CD4-positive, alpha-beta T cell treated with Interleukin-6 at 100 ng/mL for 8 hours (primary cell): ENCODE data around the gene MTMR3.

Experiments
- DNase-seq: peaks from one replicate; pipeline ENCODE4 v3.0.0-alpha.2; 2020; ENCODE audit warnings: mixed read lengths, low spot score

Gene MTMR3

DNA sequence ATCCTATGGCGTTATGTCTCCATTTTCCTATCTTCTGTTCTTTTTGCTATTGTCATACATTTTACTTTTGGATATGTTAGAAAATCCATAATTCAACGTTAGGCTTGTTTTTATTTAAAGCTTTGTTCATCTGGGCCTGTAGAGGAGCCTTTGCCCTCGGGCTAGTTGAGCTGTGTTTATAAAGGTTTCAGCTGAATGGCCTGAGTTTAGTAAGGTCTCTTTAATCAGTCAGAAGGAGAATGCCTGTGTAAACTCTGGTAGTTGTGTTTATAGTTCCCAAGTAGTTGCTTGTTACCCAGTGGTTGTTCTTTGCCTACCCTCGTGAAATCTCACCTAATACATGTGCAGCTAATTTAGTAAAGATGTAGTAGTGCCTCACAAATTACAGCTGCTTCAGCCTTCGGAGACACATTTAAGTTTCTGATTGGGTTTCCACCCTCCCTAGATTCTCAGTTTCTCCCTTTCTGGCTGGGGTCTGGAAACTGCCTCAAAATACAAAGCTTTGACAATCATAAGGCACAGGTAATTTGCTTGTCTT is 33.1 kb downstream of the MTMR3 start:
- DNase-seq, result no peak

DNA sequence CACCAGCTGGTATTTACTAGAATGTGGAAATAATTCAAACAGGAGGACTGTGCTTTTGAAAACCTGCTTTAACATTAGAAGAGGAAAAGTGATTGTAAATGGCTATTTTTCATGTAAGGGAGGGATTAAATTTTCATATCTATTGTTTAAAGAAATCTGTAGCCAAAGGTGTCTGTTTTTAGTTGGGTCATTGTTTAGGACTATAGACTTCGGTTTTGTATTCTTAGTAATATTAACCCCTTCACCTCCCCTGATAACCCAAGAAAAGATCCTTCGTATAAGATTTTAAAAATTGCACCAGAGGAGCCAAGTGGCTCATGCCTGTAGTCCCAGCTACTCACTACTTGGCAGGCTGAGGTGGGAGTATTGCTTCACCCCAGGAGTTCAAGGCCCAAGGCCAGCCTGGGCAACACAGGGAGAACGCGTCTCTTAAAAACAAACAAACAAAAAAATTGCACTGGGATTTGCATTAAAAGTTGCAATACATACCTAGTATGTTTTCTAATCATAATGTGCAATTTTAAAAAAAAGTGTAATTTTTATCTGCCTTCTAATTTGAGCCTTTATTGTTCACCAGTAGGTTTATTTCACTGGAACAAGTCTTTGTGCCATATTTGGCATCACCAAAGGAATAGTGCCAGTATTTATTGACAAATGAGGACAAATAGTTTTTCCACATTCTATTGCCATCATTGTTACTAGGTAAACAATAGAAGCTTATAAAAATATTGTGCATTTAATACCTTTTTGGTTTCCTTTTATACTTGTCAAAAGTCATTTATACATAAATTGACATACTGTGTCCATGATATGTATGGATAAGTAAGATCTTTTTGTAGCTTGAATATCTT is 34.3 kb downstream of the MTMR3 start:
- no peak for DNase-seq

DNA sequence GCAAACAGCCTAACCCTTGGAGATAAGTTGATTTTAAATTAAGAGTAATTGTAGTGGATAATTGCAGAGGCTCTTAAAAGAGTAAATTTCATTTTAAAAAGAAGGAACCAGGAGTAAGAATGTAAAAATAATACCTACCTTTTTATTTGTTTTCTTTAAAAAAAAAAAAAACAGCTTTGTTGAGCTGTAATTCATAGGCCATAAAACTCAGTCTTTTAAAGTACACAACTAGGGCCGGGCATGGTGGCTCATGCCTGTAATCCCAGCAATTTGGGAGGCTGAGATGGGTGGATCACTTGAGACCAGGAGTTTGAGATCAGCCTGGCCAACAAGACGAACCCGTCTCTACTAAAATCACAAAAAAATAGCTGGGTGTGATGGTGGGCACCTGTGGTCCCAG is 42.4 kb downstream of the MTMR3 start:
- DNase-seq, result no peak

DNA sequence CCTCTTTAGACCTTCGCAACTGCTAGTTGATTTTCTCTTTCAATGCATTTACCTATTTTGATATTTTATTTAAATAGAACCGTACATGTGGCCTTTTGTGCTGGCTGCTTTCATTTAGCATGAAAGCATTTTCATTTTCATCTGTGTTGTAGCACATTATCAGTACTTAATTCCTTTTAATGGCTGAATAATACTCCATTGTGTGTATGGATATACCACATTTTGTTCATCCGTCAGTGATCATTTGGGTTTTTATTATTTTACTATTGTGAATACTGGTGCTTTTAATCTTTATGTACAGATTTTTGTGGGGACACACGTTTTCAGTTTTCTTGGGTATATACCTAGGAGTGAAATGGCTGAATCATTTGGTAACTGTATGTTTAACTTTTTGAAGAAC is 43.1 kb downstream of the MTMR3 start:
- DNase-seq, result no peak

DNA sequence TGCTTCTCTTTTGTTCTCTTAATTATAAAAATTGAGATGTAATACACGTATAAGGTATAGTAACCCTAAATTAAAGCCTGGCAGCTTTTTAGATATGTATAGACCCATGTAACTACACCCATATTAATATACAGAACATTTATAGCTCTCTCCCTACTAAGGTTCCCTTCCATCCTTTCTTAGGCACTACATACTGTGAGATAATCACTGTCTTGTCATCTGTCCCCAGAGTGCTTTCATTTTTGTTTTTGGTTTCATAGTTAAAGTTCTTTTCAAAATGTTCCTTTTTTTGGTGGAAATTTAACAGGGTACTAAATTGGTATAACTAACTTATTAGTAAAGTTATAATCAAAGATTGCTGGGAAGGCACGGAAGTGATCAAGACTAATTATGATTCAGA is 49.2 kb downstream of the MTMR3 start:
- no peak for DNase-seq

DNA sequence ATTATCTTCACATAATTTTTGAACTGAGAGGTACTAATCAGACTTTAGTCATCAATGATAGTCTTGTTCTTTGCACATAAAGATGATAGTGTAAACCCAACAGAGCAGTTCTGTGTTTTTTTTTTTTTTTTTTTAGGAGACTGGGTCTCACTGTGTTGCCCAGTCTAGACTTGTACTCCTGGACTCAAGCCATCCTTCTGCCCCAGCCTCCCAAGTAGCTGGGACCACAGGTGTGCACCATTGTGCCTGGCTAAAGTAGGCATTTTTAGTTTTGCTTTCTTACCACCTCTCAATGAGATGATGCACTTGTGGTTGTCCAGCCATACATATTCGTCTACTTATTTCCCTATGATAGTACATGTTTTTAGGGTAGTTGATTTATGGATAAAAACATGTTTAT is 50.6 kb downstream of the MTMR3 start:
- DNase-seq, result no peak

DNA sequence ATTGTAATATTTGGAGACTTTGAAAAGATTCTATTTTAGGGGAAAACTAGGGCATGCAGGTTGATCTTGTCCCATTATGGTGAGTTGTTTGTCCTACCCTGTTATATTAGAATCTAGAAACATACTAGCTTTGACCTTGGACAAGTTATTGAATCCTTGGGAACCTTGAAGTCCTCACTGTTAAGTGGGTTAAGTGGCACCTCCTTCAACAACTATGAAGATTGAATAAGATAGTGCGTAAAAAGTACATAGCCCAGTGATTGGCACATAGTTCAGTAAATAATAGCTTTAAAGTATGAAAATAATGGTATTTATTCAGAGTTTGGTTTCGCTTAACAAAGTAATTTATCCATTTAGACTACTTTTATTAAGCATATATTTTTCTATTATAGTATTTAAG is 51.6 kb downstream of the MTMR3 start:
- no peak for DNase-seq

DNA sequence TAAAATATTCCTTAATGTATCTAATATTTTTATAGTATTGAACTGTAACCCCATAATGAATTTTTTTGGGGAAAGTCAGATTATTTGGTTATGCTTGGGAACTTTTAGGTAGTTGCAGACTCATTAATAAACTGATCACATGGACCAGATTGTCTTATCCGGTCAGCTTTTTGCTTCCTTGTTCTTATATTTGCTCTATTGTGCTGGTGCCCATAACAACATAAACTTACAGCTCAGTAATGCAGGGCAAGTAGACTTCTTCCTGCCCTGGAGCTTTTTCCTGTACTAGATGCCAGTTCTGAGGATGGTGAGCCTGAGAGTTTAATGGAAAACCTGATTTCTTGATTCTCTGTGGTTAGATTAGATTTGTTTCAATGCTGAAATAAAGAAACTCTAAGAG is 53.2 kb downstream of the MTMR3 start:
- no peak for DNase-seq

DNA sequence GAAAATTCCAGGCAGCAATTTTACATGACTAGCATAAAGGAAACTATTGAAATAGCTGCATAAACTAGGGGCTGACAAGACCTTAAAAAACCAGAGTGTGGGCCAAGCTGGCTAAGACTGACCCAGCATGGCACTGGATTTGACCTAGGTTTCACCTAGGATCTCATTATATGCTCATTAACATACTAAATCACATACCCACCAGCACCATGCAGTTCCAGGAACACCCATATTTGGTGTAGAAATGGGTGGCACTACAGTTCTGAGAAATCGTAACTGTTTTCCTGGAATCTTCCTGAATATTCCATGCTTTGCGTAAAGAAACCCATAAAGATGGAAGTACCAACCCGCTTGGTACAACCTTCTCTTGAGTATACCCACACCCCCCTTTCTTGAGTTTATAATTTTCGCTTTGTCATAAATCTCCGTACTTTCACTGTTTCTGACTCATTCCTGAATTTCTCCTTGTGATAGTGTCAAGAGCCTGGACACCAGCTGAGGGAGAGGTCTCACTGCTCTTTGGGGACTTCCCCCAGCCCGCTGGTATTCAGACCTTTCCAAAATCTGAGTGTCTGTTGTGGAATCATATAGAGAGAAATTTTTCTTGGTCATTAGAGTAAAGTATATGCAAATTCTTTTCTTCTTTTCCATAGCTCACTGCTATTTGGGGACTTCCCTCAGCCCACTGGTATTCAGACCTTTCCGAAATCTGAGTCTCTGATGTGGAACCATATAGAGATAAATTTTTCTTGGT is 55.1 kb downstream of the MTMR3 start:
- no peak for DNase-seq

DNA sequence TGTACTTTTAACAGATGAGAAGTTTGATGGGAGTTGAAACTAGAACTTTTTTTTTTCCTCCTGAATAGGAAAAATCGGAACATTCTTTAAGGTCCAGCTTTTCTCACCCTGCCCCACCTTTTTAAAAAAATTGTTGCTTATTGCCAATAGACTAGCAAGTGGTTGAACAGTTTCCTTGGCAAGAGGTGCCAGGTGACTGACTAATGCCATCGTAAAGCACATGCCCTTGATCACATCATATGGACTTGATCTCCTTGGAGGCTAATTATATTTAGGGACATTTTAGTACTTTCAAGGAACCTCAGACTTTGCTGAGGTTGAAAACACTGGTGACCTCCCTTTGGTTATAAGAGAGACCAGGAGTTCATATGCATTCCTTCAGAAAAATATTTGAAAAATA is 57.6 kb downstream of the MTMR3 start:
- no peak for DNase-seq

DNA sequence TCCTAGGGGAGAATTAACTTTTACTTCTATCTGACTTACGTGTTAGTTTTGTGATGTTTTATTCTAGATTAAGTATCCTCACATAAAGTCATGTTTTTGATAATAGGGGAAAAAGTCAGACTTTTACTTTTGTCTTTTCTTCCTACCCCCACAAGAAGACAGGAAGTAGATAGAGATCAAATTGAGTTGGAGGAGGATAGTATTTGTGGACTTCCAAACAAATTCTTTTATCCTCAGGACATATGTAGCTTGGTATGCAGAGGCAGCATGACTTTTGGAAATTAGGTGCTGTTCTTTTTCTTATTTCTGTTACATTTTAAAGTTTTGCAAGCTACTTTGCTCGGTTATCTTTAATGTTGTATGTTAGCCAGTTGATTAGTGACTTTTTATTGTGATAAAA is 61.4 kb downstream of the MTMR3 start:
- no peak for DNase-seq

DNA sequence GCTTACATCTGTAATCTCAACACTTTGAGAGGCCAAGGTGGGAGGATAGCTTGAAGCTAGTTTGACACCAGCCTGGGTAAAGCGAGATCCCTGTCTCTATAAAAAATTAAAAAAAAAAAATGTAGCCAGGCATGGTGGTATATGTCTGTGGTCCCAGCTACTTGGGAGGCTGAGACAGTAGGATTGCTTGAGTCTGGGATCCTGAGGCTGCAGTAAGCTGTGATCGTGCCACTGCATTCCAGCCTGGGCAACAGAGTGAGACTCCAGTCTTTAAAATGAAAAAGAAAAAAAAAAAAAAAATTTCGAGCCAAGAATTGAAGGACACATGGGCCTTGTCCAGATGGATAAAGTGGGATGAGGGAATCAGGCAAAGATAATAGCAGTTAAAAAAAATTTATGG is 62.5 kb downstream of the MTMR3 start:
- no peak for DNase-seq

DNA sequence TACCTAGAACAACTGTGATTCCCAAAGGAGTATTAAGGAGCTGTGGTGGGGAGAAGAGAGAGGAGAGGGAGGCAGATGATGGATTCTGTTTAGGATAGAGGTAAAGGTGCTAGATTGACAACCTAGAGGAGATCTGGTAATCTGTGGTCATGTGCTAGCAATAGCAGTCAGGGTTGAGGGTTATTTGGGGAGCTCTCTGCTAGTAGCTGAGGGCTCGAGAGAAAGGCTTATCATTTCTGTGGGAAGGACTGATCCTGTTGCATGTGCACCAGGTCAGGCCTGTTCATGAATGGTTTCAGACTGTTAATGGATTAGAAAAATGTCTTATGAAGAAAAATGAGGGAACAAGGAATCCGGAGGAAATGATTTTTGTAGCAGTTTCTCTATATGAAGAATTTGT is 63.2 kb downstream of the MTMR3 start:
- no peak for DNase-seq

DNA sequence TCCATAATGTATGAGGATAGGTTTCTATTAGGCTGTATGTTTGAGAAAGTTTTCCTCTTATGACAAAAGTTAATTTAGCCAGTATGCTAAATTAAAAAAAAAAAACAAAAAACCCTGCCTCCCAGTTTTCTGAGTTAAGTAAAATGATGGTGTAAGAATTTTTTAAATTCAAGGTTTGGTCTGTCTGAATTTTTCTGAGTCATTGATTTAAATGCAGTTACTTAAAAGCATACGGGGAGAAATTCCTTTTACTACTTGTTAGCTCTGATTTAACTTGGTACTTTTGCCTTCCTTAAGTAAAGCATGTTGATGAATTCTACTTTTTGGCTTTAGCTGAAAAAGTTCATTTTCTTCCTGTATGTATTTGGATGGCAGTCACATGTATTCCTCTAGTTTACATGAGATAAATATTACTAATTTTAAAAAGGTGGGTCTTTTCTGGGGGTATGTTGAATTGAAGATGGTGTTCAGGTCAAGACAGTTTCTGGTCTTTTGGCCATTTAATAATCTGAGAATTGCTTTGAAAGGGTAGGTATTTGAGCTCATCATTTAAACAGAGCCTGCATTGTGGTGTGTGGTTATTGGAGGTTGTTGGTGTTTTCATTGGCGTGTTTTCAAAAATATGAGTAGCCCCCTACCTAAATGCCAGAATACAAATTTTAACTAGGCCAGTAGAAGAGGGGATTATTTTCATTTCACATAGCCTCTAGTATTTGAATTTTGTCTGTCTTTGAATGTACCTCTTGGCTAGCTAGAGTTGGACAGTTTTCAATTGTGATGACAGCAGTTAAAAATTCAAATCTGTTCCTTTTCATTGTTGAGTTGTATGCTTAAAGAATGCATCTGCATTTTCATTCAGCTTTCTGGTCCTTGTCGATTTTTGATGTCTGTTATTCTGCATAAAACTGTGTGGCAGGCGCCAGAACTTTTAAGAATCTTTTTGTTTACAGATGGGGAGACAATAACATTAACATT is 64.7 kb downstream of the MTMR3 start:
- DNase-seq, result no peak

DNA sequence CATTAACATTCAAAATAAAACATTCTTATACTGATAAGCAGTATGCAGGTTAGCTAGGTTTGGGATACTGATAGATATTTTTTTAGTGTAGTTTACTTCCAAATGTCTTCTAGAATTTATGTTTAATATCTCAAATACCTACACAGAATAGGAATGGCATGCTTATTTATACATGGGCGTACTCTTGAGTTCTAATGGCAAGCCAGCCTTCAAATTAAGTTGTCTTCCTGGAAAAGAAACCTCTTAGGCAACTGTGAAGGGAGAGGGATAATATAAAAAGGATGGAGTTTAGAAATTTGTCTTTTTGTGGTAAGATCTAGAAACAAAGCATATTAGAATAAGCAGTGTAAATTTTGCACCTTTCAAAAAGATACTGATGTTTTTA is 65.4 kb downstream of the MTMR3 start:
- no peak for DNase-seq

DNA sequence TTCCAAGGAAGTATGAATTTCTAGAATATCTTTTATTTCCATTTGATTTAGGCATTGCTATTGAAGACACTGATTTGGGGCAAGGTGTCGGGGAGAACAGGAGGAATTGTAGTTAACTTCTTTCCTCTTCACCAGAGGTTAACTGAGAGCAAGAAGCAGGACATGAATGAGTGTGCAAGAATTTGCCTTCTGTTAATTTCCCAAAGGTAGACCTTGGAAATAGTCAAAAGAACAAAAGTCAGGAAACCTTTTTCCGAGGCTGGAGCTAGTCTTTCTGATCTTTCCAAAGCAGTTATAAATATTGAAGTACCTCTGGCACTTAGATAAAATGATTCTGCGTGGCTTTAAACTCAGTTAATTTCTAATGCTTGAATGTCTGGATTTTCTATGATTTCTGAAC is 66.9 kb downstream of the MTMR3 start:
- DNase-seq, result no peak

DNA sequence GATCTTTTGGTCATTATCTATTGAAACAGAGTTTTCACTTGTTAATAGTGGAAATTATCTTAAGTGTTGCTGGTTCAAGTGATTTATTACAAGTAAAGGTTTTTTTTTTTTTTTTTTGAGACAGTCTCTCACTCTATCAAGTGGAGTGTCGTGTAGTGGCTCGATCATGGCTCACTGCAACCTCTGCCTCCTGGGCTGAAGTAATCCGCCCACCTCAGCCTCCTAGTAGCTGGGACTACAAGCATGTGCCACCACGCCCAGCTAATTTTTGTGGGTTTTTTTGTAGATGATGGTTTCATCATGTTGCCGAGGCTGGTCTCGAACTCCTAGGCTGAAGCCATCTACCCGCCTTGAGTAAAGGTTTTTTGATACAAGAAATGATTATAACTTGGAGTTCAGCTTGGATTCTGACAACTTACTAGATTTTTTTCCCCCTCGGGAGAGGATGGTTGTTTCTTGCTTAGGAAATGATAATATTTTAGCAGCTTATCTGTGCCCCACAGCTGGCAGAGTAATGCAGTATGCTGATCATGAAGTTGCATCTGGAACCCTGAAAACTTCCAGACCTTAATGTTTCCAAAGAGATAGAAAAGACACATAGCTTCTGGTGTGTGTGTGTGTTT is 68.9 kb downstream of the MTMR3 start:
- no peak for DNase-seq

DNA sequence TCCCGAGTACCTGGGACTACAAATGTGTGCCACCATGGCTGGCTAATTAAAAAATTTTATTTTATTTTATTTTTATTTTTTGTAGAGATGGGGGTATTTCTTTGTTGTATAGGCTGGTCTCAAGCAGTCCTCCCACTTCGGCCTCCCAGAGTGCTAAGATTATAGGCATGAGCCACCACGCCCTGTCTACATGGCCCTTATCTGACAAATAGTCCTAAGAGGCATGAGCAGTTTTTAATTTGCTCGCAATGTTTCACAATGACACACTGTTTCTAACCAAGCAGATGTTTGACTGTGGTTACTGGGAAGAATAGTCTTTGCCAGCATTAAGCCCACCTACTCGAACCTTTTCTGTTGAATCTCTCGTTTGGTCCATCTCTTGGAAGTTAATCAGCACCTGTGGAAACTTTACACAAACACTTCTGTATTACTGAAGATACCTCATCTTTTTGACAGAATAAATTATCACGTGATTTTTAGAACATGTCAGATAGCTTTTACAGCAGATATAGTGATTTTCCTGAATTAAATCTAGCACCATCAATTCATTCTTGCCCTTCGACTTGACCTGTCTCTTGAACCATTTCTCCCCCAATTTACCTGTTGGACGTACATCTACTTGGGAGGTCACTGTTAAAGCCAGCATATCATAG is 71.4 kb downstream of the MTMR3 start:
- DNase-seq, result no peak

DNA sequence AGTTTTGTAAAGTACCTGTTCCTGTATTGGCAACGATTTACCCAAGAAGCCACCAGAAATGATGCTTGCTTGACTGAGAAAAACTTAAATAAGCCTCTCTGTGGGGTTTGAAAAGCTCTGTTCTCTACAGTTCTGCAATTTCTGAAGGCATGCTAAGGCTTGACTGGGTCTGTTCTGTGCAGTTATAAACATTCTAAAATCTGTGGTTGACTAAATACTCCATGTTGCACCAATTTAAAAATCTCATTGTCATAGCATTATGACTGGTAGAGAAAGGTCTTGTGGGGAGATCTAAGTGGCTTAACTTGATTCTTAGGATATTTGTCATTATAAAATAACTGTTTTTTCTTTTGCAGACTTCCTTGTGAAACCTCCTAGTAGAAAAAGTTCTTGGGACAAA is 73.7 kb downstream of the MTMR3 start:
- DNase-seq, result no peak

DNA sequence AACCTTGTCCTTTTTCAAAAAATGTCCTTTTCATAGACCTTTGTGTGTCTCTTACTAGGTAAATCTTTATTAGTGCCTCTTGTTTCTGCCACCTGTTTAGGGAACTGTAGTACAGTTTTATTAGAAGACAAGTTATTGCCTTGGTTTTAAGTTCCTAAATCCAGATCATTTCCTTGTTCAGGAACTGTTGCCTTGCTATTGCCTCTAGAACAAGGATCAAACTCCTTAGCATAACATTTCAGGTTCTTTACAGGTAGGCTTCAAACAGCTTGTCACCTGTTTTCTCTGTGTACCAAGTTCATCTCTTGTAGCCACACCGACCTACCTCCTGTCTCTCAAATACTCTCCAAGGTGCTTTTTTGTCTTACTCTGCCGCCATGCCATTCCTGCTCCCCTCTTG is 75.2 kb downstream of the MTMR3 start:
- no peak for DNase-seq

DNA sequence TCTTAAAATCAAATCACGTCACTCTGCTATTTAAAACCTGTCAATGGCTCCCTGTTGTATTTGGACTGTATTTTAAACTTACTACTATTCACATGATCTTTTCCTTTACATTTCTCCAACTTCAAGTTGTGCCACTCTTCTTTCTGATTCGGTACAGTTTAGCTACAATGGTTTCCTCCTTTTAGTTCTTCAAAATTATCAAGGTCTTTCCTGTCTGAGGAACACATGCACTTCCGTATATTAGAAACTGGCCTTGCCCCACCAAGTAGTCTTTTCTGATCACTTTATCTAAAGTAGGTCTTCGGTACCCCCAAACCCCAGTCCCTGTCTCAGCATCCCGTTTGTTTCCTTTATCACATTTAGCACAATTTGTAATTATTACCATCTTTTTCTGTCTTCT is 81.8 kb downstream of the MTMR3 start:
- no peak for DNase-seq
